Astrocyte (in vitro differentiated cells and primary cell): Measurements from ENCODE around the gene FAM78B.

Source experiments
- EZH2 ChIP-seq: IDR thresholded peaks from 2 replicates; pipeline ENCODE4 v1.6.1; 2012; ENCODE audit warnings: mild to moderate bottlenecking, low read length, inconsistent platforms; ENCODE audit not compliant: insufficient read depth
- TF ChIP-seq, protein P1 (sequence below): IDR thresholded peaks from 2 replicates; pipeline ENCODE4 v1.5.1; 2011; ENCODE audit warnings: low read depth, mild to moderate bottlenecking, inconsistent platforms, low read length, moderate library complexity; ENCODE audit not compliant: insufficient read depth

DNA sequence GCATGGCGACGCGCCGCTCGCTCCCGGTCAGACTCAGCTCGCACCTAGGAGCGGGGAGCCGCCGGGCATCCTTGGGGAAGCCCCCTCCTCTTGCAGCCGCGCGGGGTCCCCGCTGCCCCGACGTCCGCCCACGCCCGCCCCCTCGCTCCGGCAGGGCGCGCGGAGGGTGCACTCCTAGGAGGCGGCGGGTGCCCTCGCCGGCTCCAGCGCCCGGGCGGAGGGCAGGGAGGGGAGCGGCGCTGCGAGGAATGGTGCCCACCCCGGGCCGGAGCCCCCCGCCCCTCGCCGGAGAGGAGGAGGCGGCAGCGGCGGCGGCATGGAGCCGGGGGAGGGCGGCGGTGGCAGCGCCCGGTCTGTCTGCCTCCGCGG, 488 bp downstream of the FAM78B start:
- TF ChIP-seq, protein P1, sequence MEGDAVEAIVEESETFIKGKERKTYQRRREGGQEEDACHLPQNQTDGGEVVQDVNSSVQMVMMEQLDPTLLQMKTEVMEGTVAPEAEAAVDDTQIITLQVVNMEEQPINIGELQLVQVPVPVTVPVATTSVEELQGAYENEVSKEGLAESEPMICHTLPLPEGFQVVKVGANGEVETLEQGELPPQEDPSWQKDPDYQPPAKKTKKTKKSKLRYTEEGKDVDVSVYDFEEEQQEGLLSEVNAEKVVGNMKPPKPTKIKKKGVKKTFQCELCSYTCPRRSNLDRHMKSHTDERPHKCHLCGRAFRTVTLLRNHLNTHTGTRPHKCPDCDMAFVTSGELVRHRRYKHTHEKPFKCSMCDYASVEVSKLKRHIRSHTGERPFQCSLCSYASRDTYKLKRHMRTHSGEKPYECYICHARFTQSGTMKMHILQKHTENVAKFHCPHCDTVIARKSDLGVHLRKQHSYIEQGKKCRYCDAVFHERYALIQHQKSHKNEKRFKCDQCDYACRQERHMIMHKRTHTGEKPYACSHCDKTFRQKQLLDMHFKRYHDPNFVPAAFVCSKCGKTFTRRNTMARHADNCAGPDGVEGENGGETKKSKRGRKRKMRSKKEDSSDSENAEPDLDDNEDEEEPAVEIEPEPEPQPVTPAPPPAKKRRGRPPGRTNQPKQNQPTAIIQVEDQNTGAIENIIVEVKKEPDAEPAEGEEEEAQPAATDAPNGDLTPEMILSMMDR, result no peak
- no peak for TF ChIP-seq EZH2
